Keratinocyte (primary cell): ENCODE data around the gene FLT3. TPM values are rescaled to one million over a fixed set of nuclear protein-coding genes. Genes with fewer than 3 reads are reported as not detected.

Experiments used
- DNase-seq: peaks from one replicate; pipeline ENCODE4 v3.0.0-alpha.2; 2011; ENCODE audit warnings: low read depth, missing footprints, low spot score
- FAIRE-seq: peaks from 2 replicates; lab custom pipeline; 2011; peaks lifted over from hg19 to GRCh38; lab: Jason Lieb, UNC
- H2AFZ ChIP-seq: 2 replicates; pipeline ENCODE4 v1.6.0; 2012; ENCODE audit warnings: low read length, control low read depth, inconsistent platforms; ENCODE audit not compliant: control insufficient read depth
- H3K27ac ChIP-seq: 2 replicates; pipeline ENCODE4 v1.5.1; 2011; ENCODE audit warnings: low read length; ENCODE audit not compliant: control insufficient read depth, insufficient read depth
- H3K27me3 ChIP-seq: 3 replicates; pipeline ENCODE4 v1.6.0; 2011; ENCODE audit warnings: low read length; ENCODE audit not compliant: control insufficient read depth, insufficient read depth; ENCODE audit errors: extremely low read depth
- H3K36me3 ChIP-seq, 2 experiments: 2 replicates in 1 of 2; 3 replicates in 1 of 2; pipeline ENCODE4 v1.5.1; 2011; ENCODE audit warnings: low read length in 2 of 2, mild to moderate bottlenecking in 1 of 2; ENCODE audit not compliant: control insufficient read depth in 2 of 2, insufficient read depth in 2 of 2; ENCODE audit errors: extremely low read depth in 1 of 2
- H3K4me1 ChIP-seq: 3 replicates; pipeline ENCODE4 v1.5.1; 2011; ENCODE audit warnings: low read length; ENCODE audit not compliant: control insufficient read depth, insufficient read depth; ENCODE audit errors: extremely low read depth
- H3K4me2 ChIP-seq: 3 replicates; pipeline ENCODE4 v1.6.0; 2011; ENCODE audit warnings: low read depth, low read length; ENCODE audit not compliant: control insufficient read depth, insufficient read depth; ENCODE audit errors: extremely low read depth
- H3K4me3 ChIP-seq, 3 experiments: fragments of 200-600 bp in 1 of 3; sonication (generic) in 1 of 3; 2 replicates in 2 of 3; 3 replicates in 1 of 3; pipeline ENCODE4 v1.5.1; 2011 to 2016; ENCODE audit warnings: low read length in 3 of 3, mild to moderate bottlenecking in 3 of 3, control low read depth in 2 of 3, inconsistent platforms in 1 of 3, low read depth in 1 of 3, mixed read lengths in 1 of 3, mixed run types in 1 of 3, moderate library complexity in 1 of 3; ENCODE audit not compliant: control insufficient read depth in 2 of 3, insufficient read depth in 2 of 3; ENCODE audit errors: extremely low read depth in 1 of 3
- H3K79me2 ChIP-seq: 2 replicates; pipeline ENCODE4 v1.6.0; 2012; ENCODE audit warnings: low read length; ENCODE audit not compliant: control insufficient read depth, insufficient read depth
- H3K9ac ChIP-seq: 3 replicates; pipeline ENCODE4 v1.6.0; 2011; ENCODE audit warnings: low read length; ENCODE audit not compliant: control insufficient read depth, insufficient read depth; ENCODE audit errors: extremely low read depth
- H3K9me1 ChIP-seq: 3 replicates; pipeline ENCODE4 v1.6.0; 2011; ENCODE audit warnings: low read length; ENCODE audit not compliant: control insufficient read depth, insufficient read depth; ENCODE audit errors: extremely low read depth
- H3K9me3 ChIP-seq: 2 replicates; pipeline ENCODE4 v1.5.1; 2012; ENCODE audit warnings: low read depth, low read length; ENCODE audit not compliant: control insufficient read depth
- H4K20me1 ChIP-seq: 3 replicates; pipeline ENCODE4 v1.6.0; 2011; ENCODE audit warnings: low read length; ENCODE audit not compliant: control insufficient read depth, insufficient read depth; ENCODE audit errors: extremely low read depth
- EZH2 ChIP-seq: IDR thresholded peaks from one replicate; pipeline ENCODE4 v1.6.1; 2012; ENCODE audit warnings: inconsistent platforms, mild to moderate bottlenecking, low read length, moderate library complexity
- dilution Hi-C: fragments of 300-500 bp; cut with MboI; formaldehyde crosslinking; loops from one replicate; pipeline ENCODE4 v1.7.0; 2020; ENCODE audit warnings: low sequenced_read_pairs; ENCODE audit not compliant: extremely low pct_ligation_motif_present
- polyA plus RNA-seq, 5 experiments: library from polyadenylated mRNA; depleted of rRNA in 3 of 5; stranded (reverse) in 3 of 5; stranded (forward) in 1 of 5; unstranded in 1 of 5; fragments of >200 nt; gene quantifications; 1 replicate in 1 of 5; 2 replicates in 3 of 5; 3 replicates in 1 of 5; pipeline versions ENCODE4 v1.2.1 to v1.2.3, GENCODE V29; 2011 to 2012; ENCODE audit warnings: missing spikeins in 2 of 5, low read depth in 1 of 5, low replicate concordance in 1 of 5
- TF ChIP-seq, protein P1 (sequence below), 3 experiments: IDR thresholded peaks in 1 of 3; conservative IDR thresholded peaks in 1 of 3; optimal IDR thresholded peaks in 1 of 3; 2 replicates in 2 of 3; 3 replicates in 1 of 3; pipeline versions ENCODE3 to v1.5.1; 2011; ENCODE audit warnings: low read length in 3 of 3, mild to moderate bottlenecking in 3 of 3, moderate library complexity in 2 of 3, control low read depth in 1 of 3, inconsistent platforms in 1 of 3; ENCODE audit not compliant: insufficient read depth in 2 of 3; ENCODE audit errors: extremely low read depth in 1 of 3

Gene FLT3
- polyA plus RNA-seq, 1 donor (not counting 4 experiments of a cell fraction or from before 2014, with no cell fraction given): not detected

- Histone ChIP-seq H3K9me1 (no peaks in the 10 kb centered on the region), H3K27me3 (no peaks in the 10 kb centered on the region), H3K9me3 (no peaks in the 10 kb centered on the region), H3K27ac (no peak overlapping the region), H4K20me1 (no peaks in the 10 kb centered on the region), H2AFZ (no peak overlapping the region), H3K79me2 (no peaks in the 10 kb centered on the region), H3K4me2 (no peak overlapping the region), H3K9ac (no peak overlapping the region), H3K4me3 (no peak overlapping the region), H3K4me1 (peaks cover 5% of the 10 kb centered on the region), H3K36me3 (no peaks in the 10 kb centered on the region)
- TF ChIP-seq, protein P1, sequence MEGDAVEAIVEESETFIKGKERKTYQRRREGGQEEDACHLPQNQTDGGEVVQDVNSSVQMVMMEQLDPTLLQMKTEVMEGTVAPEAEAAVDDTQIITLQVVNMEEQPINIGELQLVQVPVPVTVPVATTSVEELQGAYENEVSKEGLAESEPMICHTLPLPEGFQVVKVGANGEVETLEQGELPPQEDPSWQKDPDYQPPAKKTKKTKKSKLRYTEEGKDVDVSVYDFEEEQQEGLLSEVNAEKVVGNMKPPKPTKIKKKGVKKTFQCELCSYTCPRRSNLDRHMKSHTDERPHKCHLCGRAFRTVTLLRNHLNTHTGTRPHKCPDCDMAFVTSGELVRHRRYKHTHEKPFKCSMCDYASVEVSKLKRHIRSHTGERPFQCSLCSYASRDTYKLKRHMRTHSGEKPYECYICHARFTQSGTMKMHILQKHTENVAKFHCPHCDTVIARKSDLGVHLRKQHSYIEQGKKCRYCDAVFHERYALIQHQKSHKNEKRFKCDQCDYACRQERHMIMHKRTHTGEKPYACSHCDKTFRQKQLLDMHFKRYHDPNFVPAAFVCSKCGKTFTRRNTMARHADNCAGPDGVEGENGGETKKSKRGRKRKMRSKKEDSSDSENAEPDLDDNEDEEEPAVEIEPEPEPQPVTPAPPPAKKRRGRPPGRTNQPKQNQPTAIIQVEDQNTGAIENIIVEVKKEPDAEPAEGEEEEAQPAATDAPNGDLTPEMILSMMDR (optimal IDR thresholded peaks at IDR 0.05 in 1 of 3, IDR thresholded peaks at IDR 0.05 in 1 of 3, conservative IDR thresholded peaks at IDR 0.05 in 1 of 3; ENCODE audit: extremely low read depth in 1 of 3, insufficient read depth in 2 of 3, low read length in 3 of 3): no peak
- TF ChIP-seq EZH2: no peak
- dilution Hi-C loops: no loop called here
- FAIRE-seq (no peak), DNase-seq (no peak)
Observed at GRCh38 chr13:28014301-28014700, 86.1 kb downstream of the FLT3 start.

GRCh38 chr13:28013482-28013881 lies 86.9 kb downstream of the FLT3 start:
- H2AFZ ChIP-seq: no peak overlapping the region
- H3K4me2 ChIP-seq: no peak overlapping the region
- H3K36me3 ChIP-seq: no peaks in the 10 kb centered on the region
- dilution Hi-C loops: no loop called here
- no peak overlapping the region for H3K4me3 ChIP-seq
- no peaks in the 10 kb centered on the region for H3K27me3 ChIP-seq
- H3K9me3 ChIP-seq: no peaks in the 10 kb centered on the region
- peaks cover 5% of the 10 kb centered on the region for H3K4me1 ChIP-seq
- DNase-seq (no peak), FAIRE-seq (no peak)
- no peaks in the 10 kb centered on the region for H4K20me1 ChIP-seq
- no peak overlapping the region for H3K9ac ChIP-seq
- no peaks in the 10 kb centered on the region for H3K9me1 ChIP-seq
- no peak for TF ChIP-seq EZH2
- TF ChIP-seq, protein P1 (optimal IDR thresholded peaks at IDR 0.05 in 1 of 3, IDR thresholded peaks at IDR 0.05 in 1 of 3, conservative IDR thresholded peaks at IDR 0.05 in 1 of 3; ENCODE audit: extremely low read depth in 1 of 3, insufficient read depth in 2 of 3, low read length in 3 of 3): no peak
- no peak overlapping the region for H3K27ac ChIP-seq
- H3K79me2 ChIP-seq: no peaks in the 10 kb centered on the region
